Measurements from ENCODE around the gene ANTXR1. TPM values are rescaled to one million over a fixed set of nuclear protein-coding genes. Genes with fewer than 3 reads are reported as not detected.

Gene ANTXR1
- total RNA-seq, 1 experiment from 2014 or later = 37.3 TPM

DNA sequence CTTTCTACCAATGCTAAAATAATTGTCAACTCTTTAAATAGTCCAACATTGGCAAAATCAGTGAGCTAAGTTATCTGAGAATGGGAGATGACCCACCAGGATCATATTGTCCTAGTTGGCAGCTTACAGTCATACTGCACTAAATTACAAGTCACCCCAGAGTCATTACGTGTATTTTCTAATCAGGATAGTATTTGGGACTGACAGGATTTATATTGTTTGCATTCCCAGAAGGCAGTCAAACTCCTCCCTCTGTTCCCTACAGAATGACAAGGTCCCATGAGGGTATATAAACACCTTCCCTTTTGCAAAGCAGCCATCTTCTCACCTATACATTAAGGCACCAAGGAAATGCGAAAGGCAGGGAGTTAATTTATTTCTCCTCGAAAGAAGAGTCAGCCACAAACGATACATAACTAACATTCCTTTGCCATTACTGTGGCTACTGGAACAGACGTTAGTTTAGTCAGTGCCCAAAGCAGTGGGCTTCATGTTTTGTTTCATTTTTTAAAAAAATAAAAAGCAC, 125.3 kb downstream of the ANTXR1 start:
- Histone ChIP-seq H2BK12ac (ENCODE audit: insufficient read length, low read depth, low read length) (no peak overlapping the region), H4K5ac (ENCODE audit: insufficient read length, low read depth, low read length) (no peak overlapping the region), H3K18ac (ENCODE audit: insufficient read length, low read depth, low read length) (no peak overlapping the region), H3K27ac (ENCODE audit: insufficient read length, low read depth, low read length) (no peak overlapping the region), H2AFZ (ENCODE audit: low read length) (no peak overlapping the region), H3K79me1 (ENCODE audit: insufficient read depth, low read depth, low read length, poor library complexity, severe bottlenecking) (no peaks in the 10 kb centered on the region), H3K4me2 (ENCODE audit: insufficient read depth, insufficient read length, low read length) (no peak overlapping the region), H3K56ac (ENCODE audit: insufficient read length, low read depth, low read length) (no peak overlapping the region), H3K14ac (ENCODE audit: insufficient read depth, low read length) (no peak overlapping the region), H2BK120ac (ENCODE audit: low read depth, low read length, poor library complexity, severe bottlenecking) (no peak overlapping the region), H3K23ac (ENCODE audit: insufficient read length, low read depth, low read length) (no peak overlapping the region), H4K8ac (replicated peaks; ENCODE audit: insufficient read length, low read depth, low read length) (no peak overlapping the region), H3T11ph (ENCODE audit: low read length) (no peak overlapping the region), H3K4ac (ENCODE audit: low read depth, low read length) (no peak overlapping the region), H3K27me3 (ENCODE audit: insufficient read depth, low read length) (no peaks in the 10 kb centered on the region), H3K4me1 (ENCODE audit: insufficient read depth, low read length) (peaks cover 2% of the 10 kb centered on the region; the same call in 1 of the 2 replicates), H2BK5ac (ENCODE audit: insufficient read length, low read length) (no peak overlapping the region), H2BK20ac (ENCODE audit: low read depth, low read length, poor library complexity, severe bottlenecking) (no peak overlapping the region), H3K9ac (ENCODE audit: extremely low read depth, insufficient read length, low read length) (no peak overlapping the region), H2AK5ac (ENCODE audit: insufficient read length, low read length) (no peak overlapping the region), H4K91ac (ENCODE audit: insufficient read length, low read depth, low read length) (no peak overlapping the region), H3K23me2 (ENCODE audit: insufficient read length, low read depth, low read length, poor library complexity, severe bottlenecking) (no peaks in the 10 kb centered on the region), H2BK15ac (ENCODE audit: low read depth, low read length) (no peak overlapping the region), H4K20me1 (ENCODE audit: control insufficient read depth, insufficient read depth, insufficient read length) (no peaks in the 10 kb centered on the region), H3K79me2 (ENCODE audit: insufficient read depth, low read length) (no peaks in the 10 kb centered on the region), H3K9me3 (ENCODE audit: control insufficient read depth, low read depth, low read length) (no peaks in the 10 kb centered on the region)
- DNase-seq = no peak
- Mint-ChIP-seq H3K4me3 (no peak overlapping the region), H3K27me3 (ENCODE audit: low read depth) (no peaks in the 10 kb centered on the region), H3K9me3 (no peaks in the 10 kb centered on the region), H3K27ac (no peak overlapping the region), H3K4me1 (peaks cover 0 to 6% of the 10 kb centered on the region in 2 experiments; a peak in 2 of 4 replicates), H3K36me3 (ENCODE audit: insufficient read depth in 1 of 3, low read depth in 3 of 3) (peaks cover 0 to 2% (median 0%) of the 10 kb centered on the region in 3 experiments; a peak in 1 of 7 replicates)
- WGBS (ENCODE audit: extremely low coverage, insufficient read length, low lambda C conversion rate) = no CpG with 5 or more reads among the region's 5 CpGs
- TF ChIP-seq, protein P1, sequence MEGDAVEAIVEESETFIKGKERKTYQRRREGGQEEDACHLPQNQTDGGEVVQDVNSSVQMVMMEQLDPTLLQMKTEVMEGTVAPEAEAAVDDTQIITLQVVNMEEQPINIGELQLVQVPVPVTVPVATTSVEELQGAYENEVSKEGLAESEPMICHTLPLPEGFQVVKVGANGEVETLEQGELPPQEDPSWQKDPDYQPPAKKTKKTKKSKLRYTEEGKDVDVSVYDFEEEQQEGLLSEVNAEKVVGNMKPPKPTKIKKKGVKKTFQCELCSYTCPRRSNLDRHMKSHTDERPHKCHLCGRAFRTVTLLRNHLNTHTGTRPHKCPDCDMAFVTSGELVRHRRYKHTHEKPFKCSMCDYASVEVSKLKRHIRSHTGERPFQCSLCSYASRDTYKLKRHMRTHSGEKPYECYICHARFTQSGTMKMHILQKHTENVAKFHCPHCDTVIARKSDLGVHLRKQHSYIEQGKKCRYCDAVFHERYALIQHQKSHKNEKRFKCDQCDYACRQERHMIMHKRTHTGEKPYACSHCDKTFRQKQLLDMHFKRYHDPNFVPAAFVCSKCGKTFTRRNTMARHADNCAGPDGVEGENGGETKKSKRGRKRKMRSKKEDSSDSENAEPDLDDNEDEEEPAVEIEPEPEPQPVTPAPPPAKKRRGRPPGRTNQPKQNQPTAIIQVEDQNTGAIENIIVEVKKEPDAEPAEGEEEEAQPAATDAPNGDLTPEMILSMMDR (conservative IDR thresholded peaks at IDR 0.05) = no peak
